OCI-LY1 (cell line): ENCODE results near the gene ACOT11.

Source experiments
- H2AFZ ChIP-seq: fragments of 200-600 bp; sonication (generic), shearing (Covaris generic); 2 replicates; pipeline ENCODE4 v1.6.0; 2014; ENCODE audit warnings: antibody characterized with exemption, mild to moderate bottlenecking, low read length
- H3F3A ChIP-seq: fragments of 200-600 bp; sonication (generic), shearing (Covaris generic); 2 replicates; pipeline ENCODE4 v1.6.0; 2014; ENCODE audit warnings: mild to moderate bottlenecking, antibody characterized with exemption, low read length, moderate library complexity; ENCODE audit not compliant: insufficient read depth
- H3K27ac ChIP-seq: fragments of 200-600 bp; sonication (generic); 2 replicates; pipeline ENCODE4 v1.5.1; 2014; ENCODE audit warnings: low read length, mixed run types, mild to moderate bottlenecking, low read depth; ENCODE audit not compliant: poor library complexity, severe bottlenecking
- H3K27me3 ChIP-seq: fragments of 200-600 bp; sonication (generic); 2 replicates; pipeline ENCODE4 v1.6.0; 2014; ENCODE audit warnings: antibody characterized with exemption, mild to moderate bottlenecking, low read length, moderate library complexity; ENCODE audit not compliant: insufficient read depth
- H3K36me3 ChIP-seq: fragments of 200-600 bp; sonication (generic); 2 replicates; pipeline ENCODE4 v1.6.1; 2014; ENCODE audit warnings: mild to moderate bottlenecking, antibody characterized with exemption, low read length, moderate library complexity, mixed read lengths; ENCODE audit not compliant: insufficient read depth
- H3K4me1 ChIP-seq: fragments of 200-600 bp; sonication (generic); 2 replicates; pipeline ENCODE4 v1.5.1; 2014; ENCODE audit warnings: mild to moderate bottlenecking, low read length, moderate library complexity; ENCODE audit not compliant: insufficient read depth, severe bottlenecking
- H3K4me2 ChIP-seq: fragments of 200-600 bp; sonication (generic), shearing (Covaris generic); 2 replicates; pipeline ENCODE4 v1.6.1; 2014; ENCODE audit warnings: low read length
- H3K4me3 ChIP-seq: fragments of 200-600 bp; sonication (generic); 2 replicates; pipeline ENCODE4 v1.5.1; 2014; ENCODE audit warnings: low read length, low read depth, mild to moderate bottlenecking, mixed read lengths; ENCODE audit not compliant: poor library complexity, severe bottlenecking
- H3K79me2 ChIP-seq: fragments of 200-600 bp; shearing (Covaris generic); 2 replicates; pipeline ENCODE4 v1.6.1; 2016; ENCODE audit warnings: mixed run types, low read length, mixed read lengths; ENCODE audit not compliant: insufficient read depth
- H3K9ac ChIP-seq: fragments of 200-600 bp; sonication (generic), shearing (Covaris generic); 2 replicates; pipeline ENCODE4 v1.6.1; 2014; ENCODE audit warnings: mild to moderate bottlenecking, low read length, mixed read lengths
- H3K9me2 ChIP-seq: fragments of 200-600 bp; sonication (generic), shearing (Covaris generic); 2 replicates; pipeline ENCODE4 v1.6.1; 2014; ENCODE audit warnings: low read depth, mild to moderate bottlenecking, low read length, mixed read lengths
- H3K9me3 ChIP-seq: fragments of 200-600 bp; shearing (Covaris generic); 2 replicates; pipeline ENCODE4 v1.6.1; 2014; ENCODE audit warnings: low read length, mixed read lengths
- H4K20me1 ChIP-seq: fragments of 200-600 bp; sonication (generic), shearing (Covaris generic); 2 replicates; pipeline ENCODE4 v1.6.0; 2016; ENCODE audit warnings: mild to moderate bottlenecking, low read length; ENCODE audit not compliant: insufficient read depth
- EZH2 ChIP-seq: fragments of 200-600 bp; sonication (generic), shearing (Covaris generic); IDR thresholded peaks from 2 replicates; pipeline ENCODE4 v1.8.0; 2017; ENCODE audit warnings: borderline replicate concordance, mixed run types, mild to moderate bottlenecking, antibody characterized with exemption, low read length, moderate library complexity, mixed read lengths
- TF ChIP-seq, protein P1 (sequence below): fragments of 200-600 bp; sonication (generic), shearing (Covaris generic); IDR thresholded peaks from 2 replicates; pipeline ENCODE4 v1.5.1; 2017; ENCODE audit warnings: mild to moderate bottlenecking, antibody characterized with exemption, low read length, moderate library complexity, mixed read lengths

The ACOT11 gene

DNA sequence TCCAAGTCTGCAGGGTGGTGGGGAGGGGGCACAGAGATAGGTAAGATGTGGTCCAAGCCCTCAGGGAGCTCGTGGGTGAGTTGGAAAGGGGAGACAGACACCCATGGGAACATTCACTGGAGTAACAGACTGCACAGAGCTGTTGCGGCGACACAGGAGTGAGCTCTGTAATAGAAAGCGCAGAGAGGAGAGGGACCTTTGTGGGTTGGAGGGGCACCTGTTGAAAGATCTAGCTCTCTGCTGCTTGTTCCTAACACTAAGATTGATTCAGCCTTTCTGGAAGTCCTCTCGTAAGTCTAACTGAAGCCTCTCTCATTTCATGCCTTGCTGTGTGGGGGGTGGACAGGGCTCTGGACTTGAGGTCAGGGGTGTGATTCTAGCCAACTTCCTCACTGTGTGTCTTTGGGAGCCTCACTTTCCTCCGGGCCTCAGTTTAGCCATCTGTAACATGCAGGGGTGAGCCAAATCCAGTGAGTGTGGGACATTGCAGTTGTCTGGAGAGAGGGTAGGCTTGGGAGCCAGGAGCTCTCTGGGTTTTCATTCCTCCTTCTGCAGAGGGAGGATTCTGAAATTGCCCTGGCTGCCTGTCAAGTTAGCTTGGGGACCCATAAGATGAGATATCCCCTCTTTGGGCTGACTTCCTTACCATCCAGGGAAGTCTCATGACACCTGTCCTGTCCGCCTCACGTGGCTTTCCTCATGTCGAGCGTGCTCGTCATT is 2.0 kb upstream of the ACOT11 start:
- Histone ChIP-seq H3K9me3 (no peaks in the 10 kb centered on the region), H2AFZ (no peak overlapping the region), H3F3A (no peaks in the 10 kb centered on the region), H3K9ac (no peak overlapping the region), H3K4me1 (no peaks in the 10 kb centered on the region), H3K36me3 (no peaks in the 10 kb centered on the region), H3K79me2 (no peaks in the 10 kb centered on the region), H4K20me1 (no peaks in the 10 kb centered on the region), H3K4me2 (no peak overlapping the region), H3K27ac (no peak overlapping the region), H3K4me3 (no peak overlapping the region), H3K27me3 (peaks cover 17% of the 10 kb centered on the region), H3K9me2 (no peaks in the 10 kb centered on the region)
- TF ChIP-seq EZH2, result no peak
- TF ChIP-seq, protein P1, sequence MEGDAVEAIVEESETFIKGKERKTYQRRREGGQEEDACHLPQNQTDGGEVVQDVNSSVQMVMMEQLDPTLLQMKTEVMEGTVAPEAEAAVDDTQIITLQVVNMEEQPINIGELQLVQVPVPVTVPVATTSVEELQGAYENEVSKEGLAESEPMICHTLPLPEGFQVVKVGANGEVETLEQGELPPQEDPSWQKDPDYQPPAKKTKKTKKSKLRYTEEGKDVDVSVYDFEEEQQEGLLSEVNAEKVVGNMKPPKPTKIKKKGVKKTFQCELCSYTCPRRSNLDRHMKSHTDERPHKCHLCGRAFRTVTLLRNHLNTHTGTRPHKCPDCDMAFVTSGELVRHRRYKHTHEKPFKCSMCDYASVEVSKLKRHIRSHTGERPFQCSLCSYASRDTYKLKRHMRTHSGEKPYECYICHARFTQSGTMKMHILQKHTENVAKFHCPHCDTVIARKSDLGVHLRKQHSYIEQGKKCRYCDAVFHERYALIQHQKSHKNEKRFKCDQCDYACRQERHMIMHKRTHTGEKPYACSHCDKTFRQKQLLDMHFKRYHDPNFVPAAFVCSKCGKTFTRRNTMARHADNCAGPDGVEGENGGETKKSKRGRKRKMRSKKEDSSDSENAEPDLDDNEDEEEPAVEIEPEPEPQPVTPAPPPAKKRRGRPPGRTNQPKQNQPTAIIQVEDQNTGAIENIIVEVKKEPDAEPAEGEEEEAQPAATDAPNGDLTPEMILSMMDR, result no peak

DNA sequence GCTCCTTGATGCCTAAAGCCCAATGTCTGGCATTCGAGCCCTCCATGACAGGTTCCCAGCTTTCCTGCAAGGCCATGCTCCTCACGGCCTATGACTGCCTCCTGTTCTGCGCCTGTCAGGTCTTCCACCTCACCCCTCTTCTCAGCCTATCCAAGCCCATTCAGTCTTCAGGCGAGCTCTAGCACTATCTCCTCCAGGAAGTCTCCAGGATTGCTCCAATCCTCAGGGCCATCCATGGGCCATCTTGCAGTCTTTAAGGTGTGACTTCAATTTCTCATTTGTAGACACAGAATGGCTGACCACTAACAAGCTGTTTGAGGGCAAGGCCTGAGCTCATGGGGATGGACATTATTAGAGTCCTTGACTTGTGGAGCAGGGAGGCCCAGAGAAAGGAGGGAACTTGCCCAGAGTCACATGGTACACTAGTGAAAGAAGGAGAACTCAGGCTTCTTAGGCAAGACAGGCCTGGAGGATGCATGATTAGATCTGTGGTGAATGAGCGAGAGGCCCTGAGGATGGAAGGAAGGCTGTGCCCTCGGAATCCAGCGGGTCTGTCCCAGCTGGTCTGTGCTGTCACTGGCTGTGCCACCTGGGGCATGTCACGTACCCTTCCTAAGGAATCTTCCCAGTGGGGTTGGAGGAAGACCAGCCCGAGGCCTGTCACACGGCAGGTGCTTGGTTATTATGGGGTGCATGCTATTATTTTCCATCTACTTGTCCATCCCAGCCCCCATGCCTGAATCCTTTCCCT is 1.2 kb upstream of the ACOT11 start:
- H3K4me3 ChIP-seq, result no peak overlapping the region
- H3K9me2 ChIP-seq, result no peaks in the 10 kb centered on the region
- H3K4me2 ChIP-seq, result no peak overlapping the region
- no peaks in the 10 kb centered on the region for H3K79me2 ChIP-seq
- H3K27me3 ChIP-seq, result peaks cover 17% of the 10 kb centered on the region
- no peak overlapping the region for H2AFZ ChIP-seq
- TF ChIP-seq, protein P1, result no peak
- no peak for TF ChIP-seq EZH2
- no peaks in the 10 kb centered on the region for H3K36me3 ChIP-seq
- no peaks in the 10 kb centered on the region for H4K20me1 ChIP-seq
- no peak overlapping the region for H3K9ac ChIP-seq
- no peaks in the 10 kb centered on the region for H3F3A ChIP-seq
- no peaks in the 10 kb centered on the region for H3K9me3 ChIP-seq
- H3K4me1 ChIP-seq, result no peaks in the 10 kb centered on the region
- H3K27ac ChIP-seq, result no peak overlapping the region

DNA sequence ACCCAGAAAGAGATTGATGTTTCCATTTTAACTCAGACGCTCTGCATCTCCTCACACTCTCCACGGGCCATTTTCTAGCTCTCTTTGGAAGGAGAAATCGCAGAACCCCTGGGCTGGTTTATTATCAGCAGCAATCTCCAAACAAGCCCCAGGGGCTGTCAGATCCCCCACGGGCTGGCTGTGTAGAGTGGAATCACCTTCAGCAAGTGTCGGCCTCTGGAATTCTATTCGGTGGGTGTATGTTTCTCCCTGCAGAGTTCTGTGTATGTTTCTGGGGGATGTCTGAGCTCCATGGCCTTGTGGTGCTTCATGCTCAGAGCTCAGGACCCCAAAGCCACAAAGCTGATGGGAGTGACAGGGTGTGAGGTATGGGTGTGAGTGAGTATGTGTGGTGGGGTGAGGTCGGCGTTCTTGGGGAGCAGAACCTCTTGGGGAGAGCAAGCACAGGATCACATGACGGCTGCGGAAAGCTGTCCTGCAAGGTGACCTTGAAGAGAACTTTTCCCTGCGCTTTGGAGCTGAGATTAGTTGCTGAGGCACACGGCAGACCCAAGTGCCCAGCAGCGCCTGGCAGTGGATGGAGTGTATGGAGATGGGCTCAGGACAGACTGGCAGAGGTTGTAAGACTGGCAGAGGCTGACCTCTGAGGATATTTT is 489 bp downstream of the ACOT11 start:
- Histone ChIP-seq H3K9ac (no peak overlapping the region), H4K20me1 (no peaks in the 10 kb centered on the region), H3K27ac (no peak overlapping the region), H3K9me2 (no peaks in the 10 kb centered on the region), H3K79me2 (no peaks in the 10 kb centered on the region), H3K4me1 (no peaks in the 10 kb centered on the region), H3F3A (no peaks in the 10 kb centered on the region), H3K4me3 (no peak overlapping the region), H3K27me3 (peaks cover 4% of the 10 kb centered on the region; the same call in 1 of the 2 replicates), H2AFZ (no peak overlapping the region), H3K9me3 (no peaks in the 10 kb centered on the region), H3K36me3 (no peaks in the 10 kb centered on the region), H3K4me2 (no peak overlapping the region)
- TF ChIP-seq, protein P1, result no peak
- no peak for TF ChIP-seq EZH2
